ENCODE data around the gene FYB1.

DNA sequence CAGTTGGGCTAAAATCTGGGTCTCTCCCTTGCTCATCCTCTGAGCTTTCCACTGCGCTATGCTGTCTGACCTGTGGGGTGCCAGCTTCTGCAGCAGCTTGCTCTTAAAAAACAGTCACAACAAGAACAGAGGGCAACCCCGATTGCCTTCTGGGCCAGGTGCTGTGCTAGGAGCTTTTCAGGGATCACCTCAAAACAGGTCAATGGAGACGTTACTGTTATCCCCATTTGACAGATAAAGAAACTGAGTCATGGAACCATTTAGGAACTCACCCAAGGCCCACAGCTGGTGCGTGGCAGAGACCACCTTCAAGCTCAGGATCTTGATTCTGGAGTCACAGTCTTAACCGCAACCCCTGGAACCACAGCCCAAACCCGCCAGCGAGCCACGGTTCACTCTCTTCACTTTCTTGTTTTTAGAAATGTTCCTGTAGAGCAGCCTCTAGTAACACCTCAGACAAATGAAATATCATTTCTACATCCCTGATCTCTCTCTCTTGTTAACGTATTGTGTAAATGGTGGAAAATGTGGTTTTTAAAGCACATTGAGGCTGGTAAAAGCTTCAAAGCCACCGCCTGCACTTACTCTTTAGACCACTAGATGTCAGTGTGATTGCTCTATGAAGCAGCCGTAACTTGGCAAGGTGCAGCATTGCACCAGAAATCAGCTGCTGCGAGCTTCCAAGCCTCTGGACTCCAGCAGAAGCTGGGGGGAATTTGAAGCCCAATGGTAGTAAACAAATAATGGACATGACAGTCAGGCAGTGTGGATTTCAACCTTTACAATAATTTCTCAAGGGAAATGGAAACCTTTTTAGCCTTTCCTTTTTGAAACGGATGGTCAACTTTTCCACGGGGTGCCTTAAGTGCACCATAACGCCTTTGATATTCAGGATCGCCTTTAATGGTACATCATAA lies 1.7 kb downstream of the FYB1 start:
- TF ChIP-seq, protein P1, sequence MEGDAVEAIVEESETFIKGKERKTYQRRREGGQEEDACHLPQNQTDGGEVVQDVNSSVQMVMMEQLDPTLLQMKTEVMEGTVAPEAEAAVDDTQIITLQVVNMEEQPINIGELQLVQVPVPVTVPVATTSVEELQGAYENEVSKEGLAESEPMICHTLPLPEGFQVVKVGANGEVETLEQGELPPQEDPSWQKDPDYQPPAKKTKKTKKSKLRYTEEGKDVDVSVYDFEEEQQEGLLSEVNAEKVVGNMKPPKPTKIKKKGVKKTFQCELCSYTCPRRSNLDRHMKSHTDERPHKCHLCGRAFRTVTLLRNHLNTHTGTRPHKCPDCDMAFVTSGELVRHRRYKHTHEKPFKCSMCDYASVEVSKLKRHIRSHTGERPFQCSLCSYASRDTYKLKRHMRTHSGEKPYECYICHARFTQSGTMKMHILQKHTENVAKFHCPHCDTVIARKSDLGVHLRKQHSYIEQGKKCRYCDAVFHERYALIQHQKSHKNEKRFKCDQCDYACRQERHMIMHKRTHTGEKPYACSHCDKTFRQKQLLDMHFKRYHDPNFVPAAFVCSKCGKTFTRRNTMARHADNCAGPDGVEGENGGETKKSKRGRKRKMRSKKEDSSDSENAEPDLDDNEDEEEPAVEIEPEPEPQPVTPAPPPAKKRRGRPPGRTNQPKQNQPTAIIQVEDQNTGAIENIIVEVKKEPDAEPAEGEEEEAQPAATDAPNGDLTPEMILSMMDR (IDR thresholded peaks at IDR 0.05) = peak; percentile 92 to 94
- TF ChIP-seq EP300 (IDR thresholded peaks at IDR 0.05) = no peak
- no peak for TF ChIP-seq POLR2A (IDR thresholded peaks at IDR 0.05)

All from suprapubic skin (tissue), 3 donors.